Smooth muscle cell (in vitro differentiated cells): Measurements from ENCODE around the gene IFNGR2. TPM values are rescaled to one million over a fixed set of nuclear protein-coding genes. Genes with fewer than 3 reads are reported as not detected.

Source experiments
- DNase-seq: peaks from one replicate; lab custom pipeline; 2025; ENCODE audit not compliant: unreplicated experiment; lab: John Stamatoyannopoulos, UW
- H2AFZ ChIP-seq: fragments of 200-600 bp; sonication (generic); 2 replicates; pipeline ENCODE4 v1.6.0; 2016; ENCODE audit warnings: antibody characterized with exemption, low read depth, mild to moderate bottlenecking
- H3F3A ChIP-seq: fragments of 200-600 bp; sonication (generic); 2 replicates; pipeline ENCODE4 v1.6.0; 2017; ENCODE audit warnings: antibody characterized with exemption, low read depth
- H3K27ac ChIP-seq: fragments of 200-600 bp; sonication (generic); 2 replicates; pipeline ENCODE4 v1.5.1; 2016; ENCODE audit warnings: low read depth, mild to moderate bottlenecking
- H3K27me3 ChIP-seq: fragments of 200-600 bp; sonication (generic); 2 replicates; pipeline ENCODE4 v1.6.1; 2016; ENCODE audit warnings: low read depth, mild to moderate bottlenecking
- H3K36me3 ChIP-seq: fragments of 200-600 bp; sonication (generic); 2 replicates; pipeline ENCODE4 v1.5.1; 2016; ENCODE audit warnings: low read depth
- H3K4me1 ChIP-seq: fragments of 200-600 bp; sonication (generic); 2 replicates; pipeline ENCODE4 v1.5.1; 2016; ENCODE audit warnings: low read depth
- H3K4me2 ChIP-seq: fragments of 200-600 bp; sonication (generic); 2 replicates; pipeline ENCODE4 v1.6.0; 2016; ENCODE audit warnings: mild to moderate bottlenecking
- H3K4me3 ChIP-seq: fragments of 200-600 bp; sonication (generic); 2 replicates; pipeline ENCODE4 v1.5.1; 2016; ENCODE audit warnings: mild to moderate bottlenecking
- H3K79me2 ChIP-seq: fragments of 200-600 bp; sonication (generic); 2 replicates; pipeline ENCODE4 v1.6.0; 2016; ENCODE audit warnings: low read depth, mild to moderate bottlenecking
- H3K9ac ChIP-seq: fragments of 200-600 bp; sonication (generic); 2 replicates; pipeline ENCODE4 v1.6.0; 2016; ENCODE audit warnings: low read depth
- H3K9me3 ChIP-seq: fragments of 200-600 bp; sonication (generic); replicated peaks from 2 replicates; pipeline ENCODE4 v1.5.1; 2016; ENCODE audit warnings: low read depth
- H4K20me1 ChIP-seq: fragments of 200-600 bp; sonication (generic); 2 replicates; pipeline ENCODE4 v1.6.0; 2016; ENCODE audit warnings: low read depth
- WGBS: methylation state at CpG from one replicate; pipeline ENCODE4 v1.1.7; 2016; ENCODE audit warnings: low lambda C conversion rate; 5-methylcytosine and 5-hydroxymethylcytosine counted together
- polyA plus RNA-seq: library from polyadenylated mRNA; unstranded; fragments of >200 nt; fragmentation: Nextera tagmentation; extraction: Ambion mirVana; gene quantifications from 2 replicates; pipeline ENCODE4 v1.2.1, GENCODE V29; 2016
- total RNA-seq: library from RNA; depleted of rRNA; stranded (reverse); fragments of >200 nt; gene quantifications from 2 replicates; pipeline ENCODE4 v1.2.3, GENCODE V29; 2014
- TF ChIP-seq, protein P1 (sequence below): fragments of 200-600 bp; sonication (generic); IDR thresholded peaks from 2 replicates; pipeline ENCODE4 v1.5.1; 2017; ENCODE audit warnings: borderline replicate concordance, mild to moderate bottlenecking, antibody characterized with exemption; ENCODE audit not compliant: insufficient read depth, poor library complexity, severe bottlenecking

The IFNGR2 gene
- total and polyA plus RNA-seq, 2 experiments from 2014 or later, result 117 to 127 TPM

DNA sequence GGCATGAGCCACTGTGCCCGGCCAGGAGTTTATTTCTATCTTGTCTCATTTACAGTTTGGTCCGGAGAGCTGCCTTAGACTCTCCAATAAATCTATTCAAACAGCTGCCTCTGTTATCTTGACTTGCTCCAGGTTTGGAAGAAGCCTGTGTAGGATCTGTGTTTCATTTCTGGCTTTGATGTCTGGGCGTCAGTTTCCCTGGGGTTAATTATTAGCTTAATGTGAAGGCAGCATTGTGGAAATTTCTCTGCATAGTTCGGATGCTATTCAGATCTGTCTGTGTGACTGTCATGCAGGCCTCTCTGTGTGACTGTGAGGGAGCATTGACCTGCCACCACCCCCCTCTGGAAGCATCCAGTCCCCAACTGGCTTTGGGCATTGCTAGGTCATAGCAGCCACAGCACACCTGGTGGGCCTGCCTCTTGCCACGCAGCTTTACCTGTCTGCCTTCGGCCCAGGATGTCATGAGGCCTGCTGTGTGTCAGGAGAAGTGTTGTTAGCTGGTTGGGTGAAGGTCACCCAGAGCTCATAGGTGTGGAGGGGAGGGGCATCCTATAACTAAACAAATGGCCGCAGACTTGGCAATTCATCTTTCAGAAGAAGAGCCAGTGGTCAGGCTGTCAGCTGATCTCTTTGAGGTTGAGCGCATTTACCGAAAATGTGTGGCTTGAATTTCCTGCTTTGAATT is 9.8 kb downstream of the IFNGR2 start:
- Histone ChIP-seq H3K9me3 (no peaks in the 10 kb centered on the region), H3K79me2 (peaks cover 90% of the 10 kb centered on the region), H3K4me1 (peaks cover 17% of the 10 kb centered on the region), H3F3A (peaks cover 42% of the 10 kb centered on the region), H3K27me3 (no peaks in the 10 kb centered on the region), H4K20me1 (peaks cover 100% of the 10 kb centered on the region), H2AFZ (no peak overlapping the region), H3K4me3 (no peak overlapping the region), H3K9ac (no peak overlapping the region), H3K4me2 (peak overlapping the region; percentile 56), H3K27ac (peak overlapping the region; percentile 50), H3K36me3 (peaks cover 9% of the 10 kb centered on the region)
- TF ChIP-seq, protein P1, sequence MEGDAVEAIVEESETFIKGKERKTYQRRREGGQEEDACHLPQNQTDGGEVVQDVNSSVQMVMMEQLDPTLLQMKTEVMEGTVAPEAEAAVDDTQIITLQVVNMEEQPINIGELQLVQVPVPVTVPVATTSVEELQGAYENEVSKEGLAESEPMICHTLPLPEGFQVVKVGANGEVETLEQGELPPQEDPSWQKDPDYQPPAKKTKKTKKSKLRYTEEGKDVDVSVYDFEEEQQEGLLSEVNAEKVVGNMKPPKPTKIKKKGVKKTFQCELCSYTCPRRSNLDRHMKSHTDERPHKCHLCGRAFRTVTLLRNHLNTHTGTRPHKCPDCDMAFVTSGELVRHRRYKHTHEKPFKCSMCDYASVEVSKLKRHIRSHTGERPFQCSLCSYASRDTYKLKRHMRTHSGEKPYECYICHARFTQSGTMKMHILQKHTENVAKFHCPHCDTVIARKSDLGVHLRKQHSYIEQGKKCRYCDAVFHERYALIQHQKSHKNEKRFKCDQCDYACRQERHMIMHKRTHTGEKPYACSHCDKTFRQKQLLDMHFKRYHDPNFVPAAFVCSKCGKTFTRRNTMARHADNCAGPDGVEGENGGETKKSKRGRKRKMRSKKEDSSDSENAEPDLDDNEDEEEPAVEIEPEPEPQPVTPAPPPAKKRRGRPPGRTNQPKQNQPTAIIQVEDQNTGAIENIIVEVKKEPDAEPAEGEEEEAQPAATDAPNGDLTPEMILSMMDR, result no peak
- 37% methylated on average over 9 of the region's 9 CpGs for WGBS
- DNase-seq, result no peak

DNA sequence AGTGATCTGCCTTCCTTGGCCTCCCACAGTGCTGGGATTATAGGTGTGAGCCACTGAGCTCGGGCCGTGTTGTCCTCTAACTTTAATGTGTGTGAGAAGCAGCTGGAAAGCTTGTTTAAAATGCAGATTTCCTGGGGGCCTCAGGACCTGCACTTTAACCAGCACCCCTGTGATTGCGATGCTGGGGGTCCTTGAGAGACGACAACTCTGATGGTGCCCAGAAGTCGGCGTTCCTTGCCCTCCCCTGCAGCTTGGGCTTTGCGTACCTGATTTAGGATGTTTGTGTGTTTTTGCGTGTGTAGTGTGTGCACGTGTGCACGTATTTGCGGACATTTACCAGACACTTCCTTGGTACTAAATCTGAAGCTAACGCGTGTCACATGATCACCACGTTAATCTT is 10.9 kb downstream of the IFNGR2 start:
- H3F3A ChIP-seq, result peaks cover 35% of the 10 kb centered on the region
- WGBS, result 89% methylated on average over 14 of the region's 14 CpGs
- DNase-seq, result no peak
- TF ChIP-seq, protein P1, result no peak
- H3K9me3 ChIP-seq, result no peaks in the 10 kb centered on the region
- no peak overlapping the region for H3K4me2 ChIP-seq
- H3K4me1 ChIP-seq, result peaks cover 17% of the 10 kb centered on the region
- H3K9ac ChIP-seq, result no peak overlapping the region
- peaks cover 90% of the 10 kb centered on the region for H3K79me2 ChIP-seq
- peaks cover 100% of the 10 kb centered on the region for H4K20me1 ChIP-seq
- no peak overlapping the region for H3K27ac ChIP-seq
- H3K27me3 ChIP-seq, result no peaks in the 10 kb centered on the region
- H2AFZ ChIP-seq, result no peak overlapping the region
- peaks cover 9% of the 10 kb centered on the region for H3K36me3 ChIP-seq
- no peak overlapping the region for H3K4me3 ChIP-seq

DNA sequence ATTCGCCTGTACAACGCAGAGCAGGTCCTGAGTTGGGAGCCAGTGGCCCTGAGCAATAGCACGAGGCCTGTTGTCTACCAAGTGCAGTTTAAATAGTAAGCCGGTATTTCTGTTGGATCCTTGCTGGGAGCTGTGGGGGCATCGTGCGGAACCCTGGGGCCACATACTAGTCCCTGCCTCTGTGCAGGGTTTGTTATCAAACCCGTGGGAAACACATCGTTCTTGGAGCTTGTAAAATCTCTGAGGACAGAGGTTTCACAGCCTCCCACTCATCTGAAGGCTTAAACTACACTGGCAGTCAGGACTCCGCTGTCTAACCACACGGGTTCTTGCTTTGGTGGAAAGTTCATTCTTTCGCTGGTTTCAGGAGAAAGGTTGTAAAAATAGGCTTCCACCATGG is 11.7 kb downstream of the IFNGR2 start:
- Histone ChIP-seq H3K79me2 (peaks cover 89% of the 10 kb centered on the region), H3K27me3 (no peaks in the 10 kb centered on the region), H2AFZ (no peak overlapping the region), H3K36me3 (peaks cover 9% of the 10 kb centered on the region), H3K9ac (no peak overlapping the region), H4K20me1 (peaks cover 100% of the 10 kb centered on the region), H3K4me3 (no peak overlapping the region), H3K4me2 (peak overlapping the region; percentile 38), H3K4me1 (peaks cover 17% of the 10 kb centered on the region), H3K9me3 (no peaks in the 10 kb centered on the region), H3K27ac (peak overlapping the region; percentile 49), H3F3A (peaks cover 30% of the 10 kb centered on the region)
- TF ChIP-seq, protein P1, result no peak
- no peak for DNase-seq
- WGBS, result 37% methylated on average over 11 of the region's 11 CpGs

DNA sequence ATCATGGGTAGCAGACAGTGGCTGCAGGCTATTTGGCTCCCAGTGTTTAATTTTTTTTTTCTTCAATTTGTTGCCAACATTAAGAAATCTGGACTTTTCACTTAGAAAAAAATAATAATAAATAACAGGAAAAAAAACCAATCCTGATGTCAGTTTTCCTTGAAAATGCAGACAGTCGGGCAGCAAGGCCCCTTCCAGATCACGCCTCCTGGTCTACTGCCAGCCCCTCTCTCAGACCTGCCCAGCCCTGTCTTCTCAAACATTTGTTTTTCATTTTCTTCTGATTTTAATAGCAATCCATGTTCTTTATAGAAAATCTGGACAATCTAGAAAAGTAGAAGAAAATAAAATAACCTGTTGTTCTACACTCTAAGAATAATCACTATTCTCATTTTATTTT is 15.5 kb downstream of the IFNGR2 start:
- Histone ChIP-seq H3K27me3 (no peaks in the 10 kb centered on the region), H2AFZ (no peak overlapping the region), H4K20me1 (peaks cover 93% of the 10 kb centered on the region), H3K27ac (no peak overlapping the region), H3K9me3 (no peaks in the 10 kb centered on the region), H3F3A (peaks cover 8% of the 10 kb centered on the region), H3K36me3 (peaks cover 20% of the 10 kb centered on the region), H3K4me1 (peaks cover 3% of the 10 kb centered on the region), H3K9ac (no peak overlapping the region), H3K79me2 (peaks cover 65% of the 10 kb centered on the region), H3K4me2 (no peak overlapping the region), H3K4me3 (no peak overlapping the region)
- TF ChIP-seq, protein P1, result no peak
- WGBS, result 90% methylated on average over 2 of the region's 2 CpGs
- DNase-seq, result no peak
